Bone marrow (tissue), 2 donors: ENCODE results near the gene ELK1.
A peak's percentile ranks its signal among the peaks of the same experiment; 100 is the strongest.

ENCODE experiments used
- DNase-seq, 2 donors: peaks; one replicate each; lab custom pipeline; 2025; lab: John Stamatoyannopoulos, UW

Gene ELK1

DNA sequence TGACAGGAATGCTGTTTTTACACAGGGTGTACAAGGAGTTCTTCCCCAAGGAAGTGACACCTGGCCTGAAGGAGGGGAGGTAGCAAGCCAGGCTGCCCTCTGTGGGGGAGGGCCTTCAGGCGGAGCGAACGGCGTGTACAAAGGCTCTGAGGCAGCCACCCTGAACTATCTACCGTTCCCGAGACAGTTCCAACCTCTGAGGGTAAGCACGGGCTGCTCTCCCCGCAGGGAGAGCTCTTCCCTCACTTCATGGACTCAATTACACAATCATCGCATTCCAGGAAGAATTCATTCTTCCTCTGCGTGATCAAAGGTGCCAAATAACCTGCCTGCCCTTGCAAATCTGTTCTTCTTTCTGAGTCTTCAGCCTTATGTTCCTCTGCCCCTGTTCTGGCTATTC lies 4.8 kb downstream of the ELK1 start:
- no peak for DNase-seq

GRCh38 chrX:47644557-47645091 lies 5.7 kb downstream of the ELK1 start:
- DNase-seq: no peak

- DNase-seq: no peak
These were observed 6.4 kb downstream of the ELK1 start for GRCh38 chrX:47643926-47644325.

- no peak for DNase-seq
These were observed 11.5 kb downstream of the ELK1 start for GRCh38 chrX:47638816-47639215.

DNA sequence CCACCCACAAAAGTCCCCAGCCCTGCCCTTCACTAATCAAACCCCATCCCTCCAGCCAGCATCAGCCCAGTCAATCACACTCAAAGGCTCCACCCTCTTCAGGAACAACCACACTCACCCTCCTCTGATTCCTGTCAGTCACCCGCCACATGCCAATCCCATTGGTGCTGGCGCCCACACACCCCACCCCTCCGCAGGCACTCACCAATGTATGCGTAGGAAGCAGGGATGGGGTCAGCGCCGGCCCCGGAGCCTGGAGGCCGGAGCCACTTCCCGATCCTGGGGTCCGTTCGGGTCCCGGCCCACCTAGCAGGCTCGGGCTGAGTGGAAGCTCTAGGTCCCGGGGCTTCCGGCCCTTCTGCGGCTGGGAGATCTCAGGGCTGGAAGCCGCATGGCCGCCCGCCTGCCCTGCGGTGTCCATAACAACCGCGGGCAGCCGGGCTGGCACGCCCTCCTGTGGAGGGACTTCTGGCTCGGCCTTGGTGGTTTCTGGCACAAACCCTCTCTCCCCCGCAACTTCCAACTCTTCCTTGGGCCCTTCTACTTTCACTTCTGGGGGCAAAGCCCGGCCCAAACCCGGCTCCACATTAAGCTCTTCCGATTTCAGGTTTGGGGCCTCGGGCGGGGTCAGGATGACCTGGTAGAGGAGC lies 12.7 kb downstream of the ELK1 start:
- peak; percentile 25 to 61 for DNase-seq

GRCh38 chrX:47634871-47635575 lies 15.3 kb downstream of the ELK1 start:
- no peak for DNase-seq

DNA sequence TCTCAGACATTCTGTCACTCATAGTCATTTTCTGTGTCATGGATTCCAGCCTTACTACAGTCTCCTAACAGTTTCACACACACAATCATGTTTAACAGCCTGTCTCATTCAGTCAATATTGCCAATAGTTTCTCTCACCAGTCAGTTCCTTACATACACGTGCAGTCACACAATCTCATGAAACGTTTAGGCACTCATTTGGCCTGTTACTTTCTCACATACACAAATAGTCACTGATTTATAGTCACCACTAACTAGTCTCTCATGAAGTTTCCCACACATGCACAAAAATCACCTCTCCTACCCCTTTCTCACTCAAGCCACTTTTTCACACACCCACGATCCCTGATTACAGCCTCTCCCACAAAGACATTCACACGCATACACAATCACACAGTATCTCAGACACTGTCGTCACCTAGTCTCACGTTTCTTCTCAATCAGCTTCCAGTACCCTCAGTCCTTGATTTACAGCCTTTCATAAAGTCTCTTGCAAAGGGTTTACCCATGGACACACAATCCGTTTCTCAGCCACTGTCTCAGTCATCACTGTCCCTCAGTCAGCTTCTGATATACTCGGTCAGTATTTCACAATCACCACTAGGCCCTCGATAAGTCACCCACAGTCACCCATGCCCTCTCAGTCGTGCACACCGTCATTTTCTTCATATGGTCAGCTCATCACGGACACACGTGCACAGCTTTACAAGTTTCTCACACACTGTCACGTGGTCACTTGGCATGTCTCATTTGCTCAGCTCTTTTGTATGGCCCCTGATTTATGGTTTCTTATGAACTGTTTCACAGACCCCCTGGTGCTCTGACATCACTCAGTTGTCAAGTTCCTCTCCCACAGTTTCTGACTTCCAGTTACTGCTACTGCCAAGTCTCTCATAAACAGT lies 16.4 kb downstream of the ELK1 start:
- peak in 1 of 2 donors; percentile 2 for DNase-seq

DNA sequence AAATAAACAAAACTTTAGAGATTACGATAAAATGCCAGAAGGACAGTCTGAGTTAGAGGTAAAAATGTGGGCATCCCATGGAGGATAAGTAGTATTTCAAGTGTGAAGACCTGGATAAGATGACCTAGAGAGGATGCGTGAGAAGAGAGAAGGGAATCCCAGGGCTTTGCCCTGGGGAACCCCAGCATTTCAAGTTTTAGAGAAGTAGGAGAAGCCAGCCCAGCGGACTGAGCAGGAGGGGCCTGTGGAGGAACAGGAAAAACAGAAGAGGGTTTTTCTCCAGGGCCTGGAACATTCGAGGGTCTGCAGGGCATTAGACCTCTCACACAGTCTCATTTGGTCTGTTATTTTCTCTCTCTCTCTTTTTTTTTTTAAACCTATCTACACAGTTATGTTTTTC lies 17.7 kb downstream of the ELK1 start:
- no peak for DNase-seq

DNA sequence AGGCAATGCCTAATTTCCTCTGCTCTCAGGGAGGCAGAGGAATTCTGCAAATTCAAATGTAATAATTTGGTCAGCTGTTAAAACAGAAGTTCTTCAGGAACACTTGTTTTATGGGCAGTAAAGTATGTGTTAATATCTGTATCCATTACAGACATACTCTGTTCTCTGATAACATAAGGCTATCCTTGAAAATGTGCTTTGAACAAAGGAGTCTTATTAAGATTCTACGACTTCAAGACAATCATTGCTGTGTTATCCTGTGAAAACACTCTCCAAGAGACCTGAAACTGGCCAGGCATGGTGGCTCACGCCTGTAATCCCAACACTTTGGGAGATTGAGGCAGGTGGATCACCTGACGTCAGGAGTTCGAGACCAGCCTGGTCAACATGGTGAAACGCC lies 18.7 kb downstream of the ELK1 start:
- DNase-seq: no peak

- peak in 1 of 2 donors; percentile 6 for DNase-seq
These were observed 20.8 kb downstream of the ELK1 start, which contains the start of gene CFP for GRCh38 chrX:47629419-47630200. TSS of gene CFP (minus strand) at chrX:47629930. CDS start at chrX:47629844, 86 bp downstream.

GRCh38 chrX:47628982-47629381 lies 21.4 kb downstream of the ELK1 start:
- DNase-seq: no peak

- DNase-seq: no peak
These were observed 25.0 kb downstream of the ELK1 start for GRCh38 chrX:47625365-47625764.

DNA sequence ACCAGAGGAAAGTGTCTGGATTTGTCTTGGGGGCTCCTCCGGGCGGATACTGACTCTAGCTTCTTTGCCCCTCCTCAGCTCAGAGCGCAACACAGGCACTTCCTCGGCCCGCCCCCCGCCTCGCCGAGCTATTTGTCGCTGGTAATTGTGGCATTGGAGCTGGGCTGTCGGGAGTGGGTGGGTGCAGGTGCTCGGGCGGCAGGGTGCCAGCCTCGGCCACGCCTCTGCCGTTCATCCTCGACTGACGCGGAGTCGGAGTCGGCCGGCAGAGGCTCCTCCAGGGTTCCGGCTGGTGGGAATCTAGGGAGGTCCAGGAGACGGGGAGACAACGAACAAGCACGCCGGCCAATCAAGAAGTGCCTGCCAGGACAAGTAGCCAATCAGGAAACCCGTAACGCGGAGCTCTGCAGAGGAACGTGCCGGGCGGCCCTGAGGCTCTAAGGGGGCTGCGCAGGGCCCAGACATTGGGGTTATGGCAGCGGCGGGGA lies 26.8 kb downstream of the ELK1 start:
- DNase-seq: no peak

GRCh38 chrX:47621851-47622250 lies 28.5 kb downstream of the ELK1 start:
- DNase-seq: no peak

GRCh38 chrX:47620303-47620685 lies 30.1 kb downstream of the ELK1 start:
- no peak for DNase-seq

DNA sequence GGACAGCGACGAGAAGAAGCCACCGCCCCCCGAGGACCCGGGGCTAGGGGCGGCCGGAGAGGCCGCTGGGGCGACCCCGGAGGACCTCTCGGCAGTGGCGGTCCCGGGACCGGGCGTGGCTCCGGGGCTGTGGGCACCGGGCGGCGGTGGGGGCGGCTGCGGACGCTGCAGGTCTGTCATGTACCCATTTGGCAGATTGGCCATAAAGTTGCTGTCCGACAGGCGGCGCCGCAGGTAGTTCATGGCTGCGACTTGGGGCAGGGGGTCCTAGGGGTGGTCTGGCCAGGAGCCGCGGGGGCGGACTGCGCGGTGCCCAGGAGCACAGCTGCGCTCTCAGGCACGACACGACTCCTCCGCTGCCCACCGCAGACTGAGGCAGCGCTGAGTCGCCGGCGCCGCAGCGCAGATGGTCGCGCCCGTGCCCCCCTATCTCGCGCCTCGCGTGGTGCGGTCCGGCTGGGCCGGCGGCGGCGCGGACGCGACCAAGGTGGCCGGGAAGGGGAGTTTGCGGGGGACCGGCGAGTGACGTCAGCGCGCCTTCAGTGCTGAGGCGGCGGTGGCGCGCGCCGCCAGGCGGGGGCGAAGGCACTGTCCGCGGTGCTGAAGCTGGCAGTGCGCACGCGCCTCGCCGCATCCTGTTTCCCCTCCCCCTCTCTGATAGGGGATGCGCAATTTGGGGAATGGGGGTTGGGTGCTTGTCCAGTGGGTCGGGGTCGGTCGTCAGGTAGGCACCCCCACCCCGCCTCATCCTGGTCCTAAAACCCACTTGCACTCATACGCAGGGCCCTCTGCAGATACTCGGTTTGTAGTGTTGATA lies 30.7 kb downstream of the ELK1 start, which contains the start of gene SYN1:
Gene SYN1 (minus strand): TSS at position 372 of the 817 bp plus-strand sequence. CDS start 129 bp downstream, at position 243.
- peak; percentile 21 to 26 for DNase-seq

DNA sequence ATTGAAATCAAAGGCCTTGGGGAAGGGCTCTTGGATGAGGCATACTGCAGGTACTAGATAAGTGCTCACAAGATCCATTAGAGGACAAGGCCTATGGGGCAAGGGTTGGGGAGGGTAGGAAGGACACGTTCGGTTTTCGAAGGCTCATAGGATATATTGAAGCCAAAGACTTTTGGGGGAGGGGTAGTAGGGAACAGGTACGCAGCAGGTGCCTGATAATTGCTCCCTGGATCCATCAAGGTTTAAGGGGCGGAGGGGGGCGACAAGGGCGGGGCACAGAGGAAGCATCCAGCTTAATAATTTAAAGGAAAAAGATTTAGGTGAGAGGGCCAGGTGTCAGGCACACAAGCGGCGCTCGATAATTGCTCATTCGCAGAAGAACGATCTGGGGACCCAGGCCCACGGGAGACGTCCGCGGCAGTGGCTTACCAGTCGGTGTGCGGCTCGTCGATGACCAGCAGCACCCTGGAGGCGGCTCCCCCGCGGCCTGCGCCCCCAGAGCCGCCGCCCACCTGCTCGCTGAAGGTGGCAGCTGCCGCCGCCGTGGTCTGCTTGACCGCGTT lies 31.4 kb downstream of the ELK1 start:
- DNase-seq: no peak

DNA sequence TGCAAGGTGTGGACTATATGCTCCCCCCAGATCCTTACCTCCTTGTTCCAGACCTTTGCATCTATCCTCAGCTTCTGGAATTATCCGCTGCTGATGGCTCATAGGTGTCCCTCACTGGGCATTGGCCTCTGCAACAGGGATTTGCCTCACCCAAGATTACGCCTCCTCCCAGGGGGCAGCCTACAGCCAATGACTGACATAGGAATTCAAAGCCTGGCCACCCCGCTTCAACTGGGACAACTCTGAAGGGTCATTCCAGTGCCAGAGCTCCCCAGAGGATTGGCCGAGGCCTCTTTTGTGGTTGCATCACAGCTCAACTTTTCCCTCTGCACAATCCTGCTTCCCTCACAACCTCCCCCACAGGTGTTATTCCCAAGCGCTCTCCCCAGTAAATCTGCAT lies 35.7 kb downstream of the ELK1 start:
- DNase-seq: no peak

GRCh38 chrX:47613082-47613481 lies 37.3 kb downstream of the ELK1 start:
- DNase-seq: no peak

DNA sequence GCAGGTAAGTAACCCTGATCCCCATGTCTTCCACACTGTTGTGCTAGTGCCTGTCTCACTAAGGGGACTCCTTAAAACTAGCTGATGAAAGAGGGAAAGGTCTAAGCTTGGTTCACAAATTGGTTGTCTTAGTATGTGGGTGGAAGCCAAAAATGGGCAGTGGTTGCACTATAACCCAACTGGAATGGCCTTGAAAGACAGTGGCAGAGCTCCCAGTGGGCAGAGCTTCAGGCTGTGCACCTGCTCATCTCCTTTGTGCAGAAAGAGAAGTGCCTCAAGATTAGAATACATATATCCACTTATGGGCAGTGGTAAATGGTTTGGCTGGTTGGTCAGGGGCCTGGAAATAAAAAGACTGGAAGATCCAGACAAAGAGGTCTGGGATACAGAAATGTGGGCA lies 37.9 kb downstream of the ELK1 start:
- DNase-seq: no peak
